Medulla oblongata (tissue), 1 donor: Measurements from ENCODE around the gene AKR1A1.
A peak's percentile ranks its signal among the peaks of the same experiment; 100 is the strongest.
"Not testable (repeated sequence)": the region's sequence is repeated elsewhere in the genome, so short reads cannot be mapped to it uniquely, and the experiment has no call there.

Experiments used
- DNase-seq: peaks from one replicate; pipeline ENCODE4 v3.0.0-alpha.2; 2015; ENCODE audit errors: extremely low spot score

AKR1A1 gene

GRCh38 chr1:45550401-45551351 lies at the start of gene AKR1A1:
AKR1A1 (plus strand) TSS chr1:45550826; CDS start chr1:45561795, 10,969 bp downstream.
- DNase-seq = peak; percentile 93

GRCh38 chr1:45501505-45501859 lies 49.1 kb upstream of the AKR1A1 start:
- DNase-seq = no peak

- DNase-seq = no peak
These were observed 46.9 kb upstream of the AKR1A1 start for GRCh38 chr1:45503462-45504360.

GRCh38 chr1:45507195-45507594 lies 43.4 kb upstream of the AKR1A1 start:
- DNase-seq = no peak

GRCh38 chr1:45507893-45508292 lies 42.7 kb upstream of the AKR1A1 start:
- no peak for DNase-seq

GRCh38 chr1:45508295-45509151 lies 42.1 kb upstream of the AKR1A1 start:
- DNase-seq = no peak

- no peak for DNase-seq
These were observed 40.3 kb upstream of the AKR1A1 start for GRCh38 chr1:45510036-45510971.

- DNase-seq = peak; percentile 75
These were observed 39.6 kb upstream of the AKR1A1 start for GRCh38 chr1:45510972-45511527.

- peak; percentile 74 for DNase-seq
These were observed 38.0 kb upstream of the AKR1A1 start for GRCh38 chr1:45512641-45513054.

GRCh38 chr1:45513532-45514260 lies 36.9 kb upstream of the AKR1A1 start:
- not testable (repeated sequence) for DNase-seq

- no peak for DNase-seq
These were observed 34.6 kb upstream of the AKR1A1 start for GRCh38 chr1:45516036-45516435.

GRCh38 chr1:45516465-45516864 lies 34.2 kb upstream of the AKR1A1 start:
- no peak for DNase-seq

GRCh38 chr1:45518366-45518765 lies 32.3 kb upstream of the AKR1A1 start:
- DNase-seq = not testable (repeated sequence)

GRCh38 chr1:45518910-45519309 lies 31.7 kb upstream of the AKR1A1 start:
- peak; percentile 82 for DNase-seq

GRCh38 chr1:45519774-45520173 lies 30.9 kb upstream of the AKR1A1 start:
- DNase-seq = not testable (repeated sequence)

GRCh38 chr1:45521413-45522323 lies 29.0 kb upstream of the AKR1A1 start, which contains the start of gene PRDX1:
PRDX1 (minus strand) TSS chr1:45521884; CDS start chr1:45519043, 2,841 bp downstream.
- DNase-seq = peak; percentile 99

- no peak for DNase-seq
These were observed 28.1 kb upstream of the AKR1A1 start for GRCh38 chr1:45522324-45523104.
